HG02981 (cell line): ENCODE data around the gene B3GALNT1.

ENCODE experiments used
- ATAC-seq: cut with Tn5 transposase; IDR thresholded peaks from one replicate; pipeline ENCODE4 v1.9.1; 2021; ENCODE audit warnings: mild to moderate bottlenecking, moderate library complexity; ENCODE audit not compliant: unreplicated experiment

Gene B3GALNT1

DNA sequence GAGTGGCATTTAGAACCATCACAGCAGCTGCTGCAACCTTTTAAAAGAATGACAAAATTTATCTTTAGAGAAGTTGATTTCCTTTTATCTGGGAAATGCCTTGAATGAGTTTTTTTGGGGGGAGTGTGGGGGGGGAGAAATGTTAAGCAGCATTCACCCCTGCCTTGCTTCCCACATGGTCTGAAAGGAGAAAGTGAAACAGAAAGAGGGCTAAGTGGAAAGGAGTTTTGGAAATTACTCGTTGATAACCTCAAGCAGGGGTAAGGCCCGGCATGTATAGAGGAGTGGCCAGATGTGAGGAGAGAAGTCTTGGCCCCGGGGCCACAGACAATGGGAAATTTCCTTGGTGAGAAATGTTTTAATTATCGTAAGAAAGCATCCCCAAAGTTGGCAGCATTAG, 23.5 kb downstream of the B3GALNT1 start:
- peak; percentile 92 for ATAC-seq

- no peak for ATAC-seq
Measured at GRCh38 chr3:161073181-161073580, 32.0 kb downstream of the B3GALNT1 start.

DNA sequence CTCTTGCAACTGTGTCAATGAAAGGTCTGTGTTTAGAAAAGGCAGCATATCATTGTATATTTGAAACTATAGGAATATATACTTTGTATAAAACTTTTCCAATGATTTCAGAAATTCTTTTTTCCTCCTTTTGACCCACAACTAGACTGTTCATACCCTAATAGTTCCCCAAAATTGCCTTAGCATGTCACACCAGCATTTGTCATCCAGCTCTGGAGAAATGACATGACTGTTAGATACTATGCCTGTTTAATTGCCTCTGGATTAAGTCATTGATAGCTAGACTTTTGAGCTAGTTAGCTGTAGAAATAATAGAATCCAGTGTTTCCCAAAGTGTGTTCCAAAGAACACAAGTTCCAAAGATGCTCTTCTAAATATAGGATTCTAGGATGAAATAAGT, 32.4 kb downstream of the B3GALNT1 start:
- no peak for ATAC-seq

DNA sequence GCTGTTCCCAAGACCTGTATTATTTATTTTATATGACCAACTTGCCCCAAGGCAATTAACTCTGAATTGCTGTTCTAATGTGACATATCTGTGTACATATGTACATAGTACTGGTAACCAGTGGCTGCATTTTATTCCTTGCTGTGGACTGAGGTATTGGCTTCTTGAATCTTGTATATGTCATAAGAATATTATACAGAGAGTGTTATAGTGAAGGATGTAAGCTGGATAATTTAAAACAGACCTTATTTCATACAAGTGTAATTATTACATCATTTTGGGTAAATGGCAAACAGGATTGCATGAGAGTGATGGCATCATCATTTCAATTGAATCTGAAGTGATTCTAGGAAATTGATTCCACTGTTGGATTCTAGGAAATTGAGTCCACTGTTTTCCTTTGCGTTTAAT, 32.9 kb downstream of the B3GALNT1 start:
- ATAC-seq: no peak

DNA sequence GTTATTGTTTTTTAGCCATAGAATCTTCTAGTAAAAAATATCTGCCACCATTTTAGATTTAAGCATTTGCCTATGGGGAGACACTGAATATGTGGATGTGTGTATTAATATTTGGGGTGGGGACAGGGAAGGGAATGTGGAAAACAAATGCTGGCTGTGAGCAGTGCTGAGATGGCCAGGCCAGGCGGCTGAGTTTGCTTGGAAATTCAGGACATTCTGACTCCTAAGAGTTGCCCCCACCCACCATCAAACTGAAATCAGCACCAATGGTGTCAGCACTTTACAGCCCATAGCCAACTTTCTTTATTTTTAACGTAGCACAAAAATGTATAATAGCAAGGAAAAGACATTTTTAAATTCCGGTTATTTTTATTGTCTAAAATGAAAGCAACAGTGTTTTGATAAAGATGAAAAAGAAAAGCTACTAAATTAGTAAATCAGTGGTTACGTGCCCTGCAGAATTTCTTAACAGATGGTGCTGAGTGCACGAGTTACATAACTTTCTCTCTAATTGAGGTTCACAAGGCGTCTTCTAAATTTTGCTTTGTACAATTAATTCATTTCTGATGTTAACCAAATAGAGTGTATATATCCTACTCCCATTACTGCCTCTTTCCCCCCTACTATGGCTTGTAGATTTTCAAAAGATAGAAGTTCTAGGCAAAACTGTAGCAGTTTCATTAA, 34.0 kb downstream of the B3GALNT1 start:
- no peak for ATAC-seq

DNA sequence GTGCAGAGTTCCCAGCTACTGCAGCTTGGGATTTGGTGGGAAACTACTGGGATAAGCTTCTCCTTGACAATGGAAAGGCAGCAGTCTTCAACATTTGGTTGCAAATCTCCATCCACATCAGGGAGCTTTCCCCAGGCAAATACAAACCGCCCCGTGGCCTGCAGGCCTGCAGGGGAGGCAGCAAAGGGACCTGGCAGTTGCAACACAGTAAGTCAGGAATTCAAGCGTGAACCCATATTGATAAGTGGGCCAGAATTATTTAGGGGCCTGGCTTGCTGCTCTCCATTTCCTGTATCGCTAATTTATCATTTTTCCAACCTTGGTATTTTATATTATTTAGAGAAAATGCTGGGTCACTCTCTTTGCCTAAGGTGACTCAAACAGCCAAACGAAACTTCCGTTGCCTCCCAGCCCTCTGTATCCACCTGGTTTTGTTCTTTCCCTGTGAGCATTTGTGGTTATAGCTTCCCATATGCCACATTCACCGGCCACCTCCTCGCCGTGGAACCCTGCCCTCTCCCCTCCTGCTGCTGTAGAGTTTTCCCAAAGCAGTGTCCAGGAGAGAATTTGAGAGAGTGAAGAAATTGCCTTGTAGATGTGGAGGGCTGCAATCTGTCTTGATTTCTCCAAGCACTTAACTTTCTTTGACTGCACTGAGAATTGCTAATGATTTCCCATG, 34.8 kb downstream of the B3GALNT1 start:
- ATAC-seq: no peak

DNA sequence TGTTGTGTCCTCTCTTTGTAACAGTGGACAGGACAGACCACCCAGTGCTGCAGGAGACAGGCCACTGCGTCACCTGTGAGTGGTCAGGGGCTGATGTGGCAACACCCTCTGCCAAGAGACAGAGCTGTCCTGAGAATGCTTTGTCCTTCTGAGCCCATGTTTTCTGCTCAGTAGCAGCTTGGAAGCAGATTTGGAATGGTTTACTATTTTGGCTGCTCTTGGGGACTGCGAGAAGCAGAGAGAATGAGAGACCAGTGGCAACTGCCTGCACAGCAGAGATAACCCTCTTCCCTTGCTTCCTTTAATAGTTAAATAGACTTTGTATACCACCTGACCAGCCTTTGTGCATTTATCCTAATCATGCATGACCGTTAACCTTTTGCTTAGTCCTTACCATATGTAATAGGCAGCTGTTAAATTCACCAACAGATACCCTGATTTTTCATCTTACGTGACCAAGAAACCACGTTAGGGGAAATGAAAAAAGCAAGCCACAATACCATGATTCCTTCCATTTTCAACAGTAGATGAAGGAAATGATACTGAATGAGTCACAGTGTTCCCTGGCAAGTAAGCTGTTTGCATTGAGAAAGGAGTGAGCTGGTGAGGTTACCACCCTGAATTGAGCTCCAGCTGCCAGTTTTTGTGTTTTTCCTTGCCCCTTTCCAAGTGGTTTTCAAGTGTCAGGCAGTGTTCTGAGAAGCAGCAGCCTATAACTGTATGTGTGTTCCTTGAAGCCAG, 35.5 kb downstream of the B3GALNT1 start:
- peak; percentile 95 for ATAC-seq

- no peak for ATAC-seq
Measured at GRCh38 chr3:161067335-161067734, 37.8 kb downstream of the B3GALNT1 start.

DNA sequence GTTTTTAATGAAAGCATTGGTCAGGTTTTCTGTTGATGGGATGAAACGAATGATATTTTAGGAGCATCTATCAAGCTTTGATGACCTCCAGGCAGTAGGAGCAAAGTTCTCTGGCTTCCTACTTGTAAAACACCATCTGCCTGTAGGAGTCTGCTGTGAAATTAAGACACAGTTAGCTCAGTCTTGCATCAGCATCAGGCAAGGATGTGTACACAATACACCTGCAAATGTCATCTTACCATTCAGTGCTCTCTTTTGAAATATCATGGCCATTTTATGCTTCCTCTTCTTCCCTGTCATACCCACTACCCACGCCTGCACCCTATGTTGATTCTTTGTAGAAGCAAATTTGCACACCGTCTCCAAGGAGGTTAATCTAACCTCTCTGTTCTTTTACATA, 38.2 kb downstream of the B3GALNT1 start:
- ATAC-seq: no peak

DNA sequence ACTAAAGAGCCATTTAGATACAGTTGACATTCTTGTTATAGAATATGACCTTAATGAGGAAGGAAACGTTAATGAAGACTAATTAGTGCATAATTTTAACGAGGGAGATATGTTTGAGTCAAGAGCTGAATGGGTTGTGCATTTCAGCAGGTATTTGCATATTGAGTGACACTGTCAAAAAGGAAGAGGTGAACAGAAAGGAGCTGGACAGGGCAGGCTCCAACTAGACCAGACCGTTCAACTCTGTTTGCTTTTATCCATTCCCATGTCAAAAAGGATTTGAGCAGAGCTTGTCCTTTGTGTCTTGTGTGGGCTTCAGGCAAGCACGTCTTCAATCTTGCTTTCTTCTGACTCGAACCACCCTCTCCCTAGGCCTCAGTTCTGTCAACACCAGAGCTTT, 40.7 kb downstream of the B3GALNT1 start:
- no peak for ATAC-seq

GRCh38 chr3:161054860-161055604, 50.1 kb downstream of the B3GALNT1 start:
- no peak for ATAC-seq

DNA sequence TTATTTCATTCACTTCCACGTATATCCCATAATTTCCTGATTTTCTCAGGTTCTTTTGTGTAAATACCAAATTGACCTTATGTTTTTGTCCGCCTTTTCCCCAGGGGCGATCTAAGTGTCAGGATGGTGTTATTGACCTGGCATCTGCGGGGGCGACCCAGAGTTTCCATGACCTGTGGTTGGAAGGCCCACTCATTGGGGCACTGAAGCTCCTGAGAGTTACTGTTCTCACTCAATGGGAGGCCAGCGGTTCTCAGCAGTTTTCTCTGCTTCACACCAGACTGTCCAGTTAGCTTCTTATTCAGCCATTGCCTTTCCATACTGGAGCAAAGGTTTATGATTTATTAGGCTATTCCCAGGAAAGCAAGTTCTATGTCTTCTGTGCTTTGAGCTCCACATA, 53.3 kb downstream of the B3GALNT1 start:
- ATAC-seq: no peak

DNA sequence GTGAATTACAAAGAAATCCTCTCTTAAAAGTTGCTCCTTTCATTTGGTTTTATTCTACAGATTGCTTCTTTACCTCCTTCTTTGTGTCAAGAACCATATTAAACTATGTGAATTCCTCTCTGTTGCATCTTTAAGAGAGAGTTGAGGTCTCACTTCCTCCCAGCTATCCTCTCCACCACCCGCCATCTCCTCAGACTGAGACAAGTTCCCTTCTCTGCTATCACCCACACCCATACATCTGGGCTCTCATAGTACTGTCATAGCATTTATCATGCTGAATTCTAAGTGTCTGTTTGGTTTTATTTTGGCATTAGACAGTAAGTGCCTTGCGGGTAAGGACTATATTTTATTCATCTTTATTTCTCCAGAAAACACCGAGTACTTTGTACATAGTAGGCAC, 54.2 kb downstream of the B3GALNT1 start:
- ATAC-seq: no peak

- ATAC-seq: no peak
Measured at GRCh38 chr3:161049683-161050248, 55.4 kb downstream of the B3GALNT1 start.

DNA sequence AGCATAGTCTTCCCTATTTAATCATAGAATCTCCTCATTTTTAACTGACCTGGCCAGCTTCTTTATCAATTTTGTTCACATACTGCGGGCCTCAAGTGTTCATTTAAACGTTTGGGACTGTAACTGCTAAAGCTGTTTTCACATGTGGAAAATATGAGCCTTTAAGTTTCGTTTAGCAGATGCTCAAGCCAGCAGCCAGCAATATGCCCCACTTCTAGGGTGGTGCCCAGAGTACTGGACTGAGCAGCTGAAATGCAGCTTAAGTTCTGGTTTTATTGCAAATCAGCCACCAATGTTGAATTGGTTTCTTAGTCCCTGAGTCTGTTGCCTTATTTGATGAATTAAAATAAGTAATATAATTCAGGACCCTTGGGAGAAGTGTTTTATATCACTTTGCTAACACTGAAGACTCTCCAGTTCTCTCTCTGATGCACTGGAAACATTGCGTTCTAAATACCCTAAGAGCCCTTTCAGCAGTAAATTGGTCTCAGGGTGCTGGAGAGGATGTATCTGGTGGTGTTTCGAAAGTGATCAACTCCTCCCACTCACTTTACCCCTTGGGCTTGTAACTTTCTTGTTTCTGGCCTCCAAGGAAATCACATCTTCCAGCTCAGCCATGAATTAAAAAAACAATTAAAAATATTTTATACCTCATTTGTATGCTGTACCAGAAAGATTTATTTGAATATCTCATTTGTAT, 61.7 kb downstream of the B3GALNT1 start:
- no peak for ATAC-seq

DNA sequence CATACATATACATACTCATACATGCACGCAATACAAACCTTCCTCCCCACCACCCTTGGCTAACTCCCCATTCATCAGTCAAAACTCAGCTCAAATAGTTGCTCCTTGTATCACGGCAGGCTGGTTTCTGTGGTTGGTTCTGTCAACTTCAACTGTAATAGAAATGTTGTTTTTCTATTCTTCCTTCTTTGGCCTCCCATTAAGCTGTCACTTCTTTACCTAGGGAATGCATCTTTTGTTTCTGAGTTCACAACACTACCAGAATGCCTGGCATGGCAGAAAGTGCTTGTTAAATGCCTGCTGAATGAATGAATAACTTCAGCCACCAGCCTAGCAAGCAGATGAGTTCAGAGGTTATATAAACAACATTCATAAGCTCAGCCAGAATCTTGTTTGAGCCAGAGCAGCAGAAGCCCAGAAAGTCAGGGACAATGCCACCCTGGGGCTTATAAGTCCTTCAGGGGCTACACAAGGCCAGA, 63.1 kb downstream of the B3GALNT1 start:
- no peak for ATAC-seq

DNA sequence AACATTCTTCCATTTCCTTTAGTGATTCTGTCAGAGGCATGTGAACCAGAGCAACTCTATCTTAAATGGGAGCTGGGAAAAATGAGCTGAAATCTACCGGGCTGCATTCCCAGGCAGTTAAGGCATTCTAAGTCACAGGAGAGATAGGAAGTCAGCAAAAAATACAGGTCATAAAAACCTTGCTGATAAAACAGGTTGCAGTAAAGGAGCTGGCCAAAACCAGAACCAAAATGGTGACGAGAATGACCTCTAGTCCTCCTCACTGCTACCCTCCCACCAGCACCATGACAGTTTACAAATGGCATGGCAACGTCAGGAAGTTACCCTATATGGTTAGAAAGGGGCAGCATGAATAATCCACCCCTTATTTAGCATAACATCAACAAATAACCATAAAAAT, 66.4 kb downstream of the B3GALNT1 start:
- no peak for ATAC-seq

DNA sequence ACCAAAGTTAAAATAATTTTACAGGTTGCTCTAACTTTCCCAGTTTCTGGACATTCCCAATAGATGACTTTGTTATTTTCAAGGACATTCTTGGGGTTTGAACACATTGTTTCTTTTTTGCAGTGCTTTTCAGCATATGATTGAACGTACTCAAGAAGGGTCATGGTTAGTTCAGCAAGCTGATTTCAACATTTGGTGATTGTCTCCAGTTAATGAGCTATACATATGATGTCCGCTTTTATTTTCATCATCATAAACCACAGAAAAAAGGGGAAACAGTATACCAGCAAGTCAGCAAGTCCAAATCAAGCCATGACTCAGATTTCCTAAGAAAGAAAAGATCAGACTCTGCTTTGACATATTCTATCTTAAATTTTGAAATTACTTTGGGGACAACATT, 69.4 kb downstream of the B3GALNT1 start:
- no peak for ATAC-seq

- ATAC-seq: peak; percentile 83
Measured at GRCh38 chr3:161034913-161035550, 70.1 kb downstream of the B3GALNT1 start.
